Stimulated activated CD8-positive, alpha-beta memory T cell treated with anti-CD3 and anti-CD28 coated beads, Interleukin-12 subunit alpha, Interleukin-12 subunit beta, amount 100 ng/mL, for 24 hours (primary cell): ENCODE data around the gene LOC101059915.
"Not testable (repeated sequence)": the region's sequence is repeated elsewhere in the genome, so short reads cannot be mapped to it uniquely, and the experiment has no call there.

Source experiments
- DNase-seq: peaks from one replicate; pipeline ENCODE4 v3.0.0-alpha.2; 2020; ENCODE audit errors: extremely low read depth

Gene LOC101059915

GRCh38 chrX:71640002-71640401, 27.3 kb upstream of the LOC101059915 start:
- DNase-seq = no peak

- not testable (repeated sequence) for DNase-seq
Observed at GRCh38 chrX:71644406-71644805, 22.9 kb upstream of the LOC101059915 start.

- no peak for DNase-seq
Observed at GRCh38 chrX:71650333-71650969, 16.9 kb upstream of the LOC101059915 start.

DNA sequence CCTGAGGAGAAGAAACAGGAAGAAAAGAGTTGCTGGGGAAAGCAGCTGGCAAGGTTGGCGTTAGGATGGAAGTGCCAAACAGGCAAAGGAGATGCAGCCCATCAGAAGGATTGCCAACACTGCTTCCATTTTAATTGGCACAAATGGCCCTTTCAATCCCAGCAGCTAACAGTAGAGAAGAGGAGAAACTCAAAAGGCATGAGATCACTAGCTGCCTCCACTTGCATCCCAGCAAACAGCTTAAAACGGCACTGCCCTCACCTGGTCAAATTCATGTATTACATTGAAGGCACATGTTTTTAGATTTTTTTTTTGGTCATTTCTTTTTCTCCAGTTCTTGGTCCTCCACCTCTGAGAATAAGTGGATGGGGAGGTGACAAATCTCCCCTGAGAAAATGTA, 14.9 kb upstream of the LOC101059915 start:
- DNase-seq = no peak

- DNase-seq = no peak
Observed at GRCh38 chrX:71653344-71653743, 14.0 kb upstream of the LOC101059915 start.

- DNase-seq = no peak
Observed at GRCh38 chrX:71657267-71657666, 10.1 kb upstream of the LOC101059915 start.

DNA sequence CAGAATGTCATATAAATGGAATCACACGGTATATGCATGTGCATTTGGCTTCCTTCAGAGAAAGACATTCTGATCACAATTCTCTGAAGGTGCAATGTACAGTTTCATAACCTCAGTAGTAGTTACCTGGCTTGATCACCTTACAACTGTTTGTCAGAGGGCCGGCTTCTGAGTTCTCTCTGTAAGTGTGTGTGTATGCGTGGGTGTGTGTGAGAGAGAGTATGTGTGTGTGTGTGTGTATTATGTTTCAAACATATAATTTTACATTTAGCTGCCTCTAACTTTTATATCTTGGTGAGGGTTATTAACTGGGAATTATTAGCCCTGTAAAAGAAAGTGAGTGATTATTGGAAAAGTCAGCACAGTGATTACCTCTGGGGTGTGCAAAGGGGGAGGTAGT, 8.0 kb upstream of the LOC101059915 start:
- DNase-seq = no peak

GRCh38 chrX:71659959-71660358, 7.4 kb upstream of the LOC101059915 start:
- no peak for DNase-seq

DNA sequence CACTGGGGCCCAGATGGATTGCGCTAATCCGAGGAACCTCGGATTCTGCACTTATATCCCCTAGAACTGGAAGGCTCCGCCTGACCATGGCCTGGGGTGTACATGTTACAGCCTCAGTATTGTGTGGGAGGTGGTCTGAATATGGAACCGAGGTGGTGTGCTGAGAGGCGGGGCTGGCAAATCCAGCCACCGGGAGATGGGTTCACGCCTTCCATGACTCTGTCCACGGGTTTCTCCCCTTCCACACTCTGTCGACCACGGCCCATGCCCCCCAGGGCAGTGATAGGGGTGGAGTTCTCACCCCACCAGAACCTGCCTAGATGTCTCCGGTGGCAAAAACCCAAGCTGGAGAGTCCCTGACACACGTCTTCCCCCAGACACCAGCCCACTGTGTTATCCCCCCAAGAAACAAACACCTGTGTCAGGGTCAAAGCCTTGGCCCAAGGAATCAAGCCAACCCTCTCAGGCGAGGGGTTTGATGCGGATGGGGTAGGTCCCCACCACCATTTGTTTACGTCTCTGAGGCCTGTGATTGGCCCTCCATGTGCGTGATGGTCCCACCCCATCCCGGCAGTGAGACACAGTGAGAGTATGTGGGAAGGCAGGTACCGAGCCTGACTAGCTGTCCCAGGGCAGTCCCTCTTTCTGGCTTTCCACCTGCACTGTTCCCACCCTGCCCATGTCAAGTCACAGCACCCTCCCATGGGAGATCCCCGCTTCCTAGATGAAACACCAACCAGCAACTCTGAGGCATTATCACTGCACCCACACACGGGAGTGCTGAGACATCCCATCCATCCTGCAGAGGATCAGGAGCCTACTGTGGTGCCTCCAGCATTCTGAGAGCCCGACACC, 6.6 kb upstream of the LOC101059915 start:
- no peak for DNase-seq

DNA sequence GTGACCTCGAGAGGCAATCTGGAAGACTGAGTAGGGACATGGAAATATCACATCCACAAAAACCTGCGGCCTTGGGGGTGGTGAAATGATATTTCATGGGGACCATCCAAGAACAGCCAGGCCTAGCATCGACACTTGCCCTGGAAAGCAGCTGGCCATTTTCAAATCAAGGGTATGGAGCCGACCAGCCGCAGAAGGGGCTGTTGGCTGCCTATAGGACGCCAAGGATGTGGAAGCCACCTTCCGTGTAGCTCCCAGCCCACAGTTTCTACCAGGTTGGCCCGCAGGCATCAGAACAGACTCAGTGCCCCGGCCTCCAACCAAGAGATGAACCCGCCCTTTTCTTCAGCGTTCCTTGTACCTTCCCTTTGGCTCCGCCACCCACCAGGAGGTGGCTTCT, 5.4 kb upstream of the LOC101059915 start:
- no peak for DNase-seq

DNA sequence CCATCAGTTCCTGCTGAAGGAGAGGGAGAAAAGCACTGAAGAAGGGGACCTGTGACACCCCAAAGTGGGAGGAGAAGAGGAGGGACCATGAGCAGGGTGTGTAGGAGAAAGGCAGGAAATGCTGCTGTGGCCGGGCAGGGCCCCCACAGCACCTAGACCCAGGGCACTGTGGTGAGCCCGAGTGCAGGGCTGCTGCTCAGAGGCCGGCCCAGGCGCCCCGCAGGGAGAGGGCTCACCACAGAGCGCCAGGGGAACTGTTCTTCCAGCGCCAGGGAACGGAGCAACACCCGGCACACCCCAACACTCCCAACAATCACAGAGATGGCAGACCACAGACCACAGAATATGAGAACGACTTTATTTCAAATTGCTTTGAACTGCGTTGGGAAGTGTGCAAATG, 4.7 kb upstream of the LOC101059915 start:
- not testable (repeated sequence) for DNase-seq

- DNase-seq = not testable (repeated sequence)
Observed at GRCh38 chrX:71663238-71663637, 4.1 kb upstream of the LOC101059915 start.

GRCh38 chrX:71664202-71664601, 3.1 kb upstream of the LOC101059915 start:
- DNase-seq = not testable (repeated sequence)

DNA sequence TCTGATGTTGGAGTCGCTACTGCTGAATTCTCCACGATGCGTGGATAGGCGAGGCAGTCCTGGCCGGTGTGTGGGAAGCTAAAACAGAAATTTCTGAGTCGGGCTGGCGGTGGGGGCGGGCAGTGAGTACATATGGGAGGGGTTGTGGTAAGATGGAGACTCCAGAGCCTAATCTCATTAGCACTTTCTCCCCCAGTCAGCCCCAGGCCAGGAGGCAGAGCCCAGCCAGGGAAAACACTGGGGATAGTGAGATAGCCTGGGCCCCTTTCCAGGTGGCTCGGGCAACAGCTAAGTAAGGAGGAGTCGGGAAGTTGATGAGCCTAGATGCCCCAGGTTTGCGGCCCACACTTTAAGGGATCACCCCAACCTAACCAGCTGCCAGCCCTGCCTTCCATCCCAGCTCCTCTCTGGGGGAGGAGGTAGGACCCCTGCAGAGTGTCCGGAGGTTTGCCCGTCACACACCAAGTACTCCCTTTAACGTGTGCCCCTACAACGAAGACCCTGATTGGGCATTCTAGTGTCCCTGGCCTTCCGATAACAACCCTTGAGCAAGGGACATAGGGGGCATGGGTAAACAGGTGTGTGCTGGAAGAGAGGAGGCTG, 2.4 kb upstream of the LOC101059915 start:
- DNase-seq = no peak

- no peak for DNase-seq
Observed at GRCh38 chrX:71665747-71666146, 1.6 kb upstream of the LOC101059915 start.

- DNase-seq = no peak
Observed at GRCh38 chrX:71666240-71667223, 814 bp upstream of the LOC101059915 start.

DNA sequence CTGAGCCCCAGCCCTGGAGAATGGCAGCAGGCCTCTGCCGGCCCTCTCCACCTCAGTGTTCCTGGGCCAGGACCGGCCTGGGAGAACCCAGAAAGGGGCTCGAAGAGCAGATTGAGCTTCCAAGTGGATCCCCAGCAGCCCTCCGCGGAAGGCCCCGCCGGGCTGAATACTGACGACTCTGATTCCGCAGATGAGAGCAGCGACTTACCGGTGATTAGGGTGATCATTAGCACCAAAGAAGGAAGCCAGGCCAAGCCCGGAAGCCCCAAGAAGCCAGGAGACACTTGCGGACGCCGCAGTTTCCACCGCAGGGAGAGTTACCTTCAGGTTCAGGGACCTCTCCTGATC, 876 bp downstream of the LOC101059915 start:
- no peak for DNase-seq

DNA sequence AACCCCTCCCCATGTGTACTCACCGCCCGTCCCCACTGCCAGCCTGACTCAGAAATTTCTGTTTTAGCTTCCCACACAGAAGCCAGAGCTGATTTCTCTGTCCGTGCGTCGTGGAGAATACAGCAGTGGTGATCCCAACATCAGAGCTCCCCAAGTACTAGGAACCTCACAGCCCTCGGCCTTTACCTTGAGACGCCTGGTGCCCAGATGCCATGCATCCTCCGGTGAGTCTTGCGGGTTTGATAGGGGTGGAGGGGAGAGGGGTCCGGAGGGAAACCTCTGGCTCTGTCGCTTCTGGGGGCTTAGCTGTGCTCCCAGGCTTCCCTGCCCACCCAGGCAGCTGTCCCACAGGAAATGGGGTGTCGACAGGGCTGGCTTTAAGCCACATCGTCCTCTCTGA, 2.1 kb downstream of the LOC101059915 start:
- no peak for DNase-seq

- not testable (repeated sequence) for DNase-seq
Observed at GRCh38 chrX:71669947-71670346, 2.6 kb downstream of the LOC101059915 start.

- no peak for DNase-seq
Observed at GRCh38 chrX:71671043-71671780, 3.9 kb downstream of the LOC101059915 start.

- no peak for DNase-seq
Observed at GRCh38 chrX:71671938-71672337, 4.6 kb downstream of the LOC101059915 start.
